Ishikawa (cell line): ENCODE measurements around the gene SYCE3.

Experiments
- EGR1 ChIP-seq: IDR thresholded peaks from 2 replicates; pipeline ENCODE4 v1.6.1; 2012
- EP300 ChIP-seq: IDR thresholded peaks from 2 replicates; pipeline ENCODE4 v1.6.1; 2012; ENCODE audit warnings: borderline replicate concordance
- FOXM1 ChIP-seq: IDR thresholded peaks from 2 replicates; pipeline ENCODE4 v1.6.1; 2012; ENCODE audit warnings: low read depth, borderline replicate concordance
- MAX ChIP-seq: IDR thresholded peaks from 2 replicates; pipeline ENCODE4 v1.6.1; 2012
- RAD21 ChIP-seq: IDR thresholded peaks from 2 replicates; pipeline ENCODE4 v1.6.1; 2012; ENCODE audit warnings: low read depth
- TAF1 ChIP-seq: IDR thresholded peaks from 2 replicates; pipeline ENCODE4 v1.6.1; 2012; ENCODE audit warnings: low read depth, mild to moderate bottlenecking
- TCF12 ChIP-seq: IDR thresholded peaks from 2 replicates; pipeline ENCODE4 v1.6.1; 2012; ENCODE audit warnings: low read depth
- USF1 ChIP-seq: IDR thresholded peaks from 2 replicates; pipeline ENCODE4 v1.6.1; 2012
- YY1 ChIP-seq: IDR thresholded peaks from 2 replicates; pipeline ENCODE4 v1.6.1; 2012; ENCODE audit warnings: low read depth
- ZBTB7A ChIP-seq: IDR thresholded peaks from 2 replicates; pipeline ENCODE4 v1.6.1; 2012; ENCODE audit warnings: low read depth

GRCh38 chr22:50585781-50586180, 23.1 kb upstream of the SYCE3 start:
- TF ChIP-seq YY1 (no peak), RAD21 (no peak), MAX (no peak), TCF12 (no peak), FOXM1 (no peak), TAF1 (no peak), ZBTB7A (no peak), EP300 (no peak), EGR1 (no peak), USF1 (no peak)
